HG02885 (cell line): ENCODE measurements around the gene ZNF562.
"Not testable (repeated sequence)": the region's sequence is repeated elsewhere in the genome, so short reads cannot be mapped to it uniquely, and the experiment has no call there.

Experiments used
- ATAC-seq: cut with Tn5 transposase; IDR thresholded peaks from one replicate; pipeline ENCODE4 v1.9.1; 2021; ENCODE audit warnings: mild to moderate bottlenecking; ENCODE audit not compliant: unreplicated experiment, poor library complexity

The ZNF562 gene

DNA sequence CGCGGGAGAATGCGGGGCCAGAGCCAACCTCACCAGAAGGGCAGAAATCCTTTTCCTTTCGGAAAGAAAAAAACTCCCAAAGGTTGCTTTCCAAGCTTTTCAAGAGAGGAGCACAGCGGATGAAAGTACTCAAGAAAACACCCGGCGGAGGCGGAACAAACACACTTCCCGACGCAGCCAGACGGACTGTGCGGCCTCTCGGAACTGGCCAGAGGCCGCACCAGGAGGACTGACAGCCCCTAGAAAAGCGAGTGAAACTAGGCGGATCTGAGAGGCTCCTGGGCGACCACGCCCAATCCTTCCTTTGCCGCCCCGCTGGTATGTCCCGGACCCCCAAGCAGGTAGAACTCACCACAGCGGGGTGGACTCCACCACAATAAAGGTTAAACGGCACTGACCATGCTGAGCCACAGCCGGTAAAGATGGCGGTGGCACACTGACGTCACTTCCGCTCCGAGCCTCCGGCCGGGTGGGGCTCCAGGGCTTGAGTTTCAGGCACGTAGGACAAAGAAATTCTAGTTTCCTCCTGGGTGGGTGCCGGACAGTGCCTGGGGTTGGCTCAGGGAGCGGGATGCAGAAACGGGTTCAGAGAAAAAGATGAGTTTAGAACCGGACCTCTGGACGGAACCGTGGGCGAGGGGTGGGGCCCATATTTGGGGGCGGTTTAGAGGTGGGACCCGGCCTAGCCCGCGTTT lies at the start of gene ZNF562:
Gene ZNF562, minus strand, starts transcription at position 438 of the 695 bp plus-strand sequence. CDS start 14,356 bp downstream, outside the sequence.
- ATAC-seq = peak; percentile 84

DNA sequence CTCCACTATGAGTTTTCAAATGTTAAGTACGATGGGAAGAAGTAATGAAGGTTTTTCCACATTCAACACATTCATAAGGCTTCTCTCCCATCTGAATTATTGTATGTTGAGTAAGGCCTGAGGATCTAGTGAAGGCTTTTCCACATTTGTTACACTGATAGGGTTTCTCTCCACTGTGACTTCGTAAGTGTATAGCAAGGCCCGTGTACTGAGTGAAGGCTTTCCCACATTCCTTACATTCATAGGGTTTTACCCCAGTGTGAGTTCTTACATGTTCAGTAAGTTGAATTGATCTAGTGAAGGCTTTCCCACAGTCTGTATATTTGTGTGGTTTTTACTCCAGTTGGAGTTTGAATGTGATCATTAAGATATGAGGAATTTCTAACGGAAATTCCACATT lies 49.3 kb upstream of the ZNF562 start:
- ATAC-seq = no peak

DNA sequence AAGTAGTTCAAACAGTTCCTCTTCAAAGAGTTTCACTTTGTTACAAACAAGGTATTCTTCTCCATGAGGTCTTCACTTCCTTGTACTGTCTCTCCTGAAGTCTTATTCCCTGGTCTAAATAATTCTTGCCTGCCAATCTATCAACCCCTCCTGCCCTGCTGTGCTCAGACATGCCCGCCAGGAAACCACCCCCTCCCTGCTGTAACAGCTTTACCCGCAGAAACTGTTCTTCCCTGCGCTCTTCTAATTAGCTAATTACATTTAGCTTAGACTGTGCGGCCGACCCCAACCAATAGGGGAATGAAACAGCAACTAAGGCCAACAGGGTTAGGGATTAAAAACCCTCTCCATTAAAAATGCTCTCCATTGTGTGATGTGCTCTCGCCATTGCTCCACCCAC lies 47.0 kb upstream of the ZNF562 start:
- ATAC-seq = no peak

DNA sequence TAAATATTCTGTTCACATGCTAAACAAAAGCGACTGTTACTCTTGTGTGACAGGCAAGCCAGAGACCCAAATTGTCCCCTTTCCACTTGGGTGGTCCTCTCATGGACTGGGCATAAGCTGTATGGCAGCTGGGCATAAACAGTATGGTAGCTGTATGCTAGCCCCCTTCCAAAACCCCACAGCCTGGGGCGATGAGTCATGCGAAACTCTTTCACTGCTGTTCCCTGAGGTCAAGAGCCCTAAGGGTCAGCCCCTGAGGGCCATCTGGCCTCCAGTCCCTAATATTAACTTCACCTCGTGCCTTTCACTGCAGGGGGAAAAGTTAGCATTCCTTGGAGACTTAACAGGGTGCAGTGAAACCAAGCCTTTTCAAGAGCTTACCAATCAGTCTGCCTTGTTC lies 45.6 kb upstream of the ZNF562 start:
- ATAC-seq = no peak

DNA sequence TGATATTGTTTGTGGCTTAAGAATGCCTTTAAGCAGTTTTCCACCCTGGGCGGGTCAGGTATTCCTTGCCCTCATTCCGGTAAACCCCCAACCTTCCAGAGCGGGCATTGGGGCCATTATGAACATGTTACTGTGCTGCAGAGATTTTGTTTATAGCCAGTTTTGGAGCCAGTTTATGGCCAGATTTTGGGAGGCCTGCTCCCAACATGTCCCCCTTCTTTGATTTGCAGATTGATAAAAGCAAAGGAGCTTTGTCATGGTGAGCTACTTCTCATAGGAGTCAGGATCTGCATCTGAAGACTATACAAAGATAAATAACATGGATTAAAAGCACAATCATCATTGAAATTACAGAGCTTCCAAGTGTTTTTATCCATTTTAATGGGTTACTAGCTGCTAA lies 36.9 kb upstream of the ZNF562 start:
- ATAC-seq = no peak

DNA sequence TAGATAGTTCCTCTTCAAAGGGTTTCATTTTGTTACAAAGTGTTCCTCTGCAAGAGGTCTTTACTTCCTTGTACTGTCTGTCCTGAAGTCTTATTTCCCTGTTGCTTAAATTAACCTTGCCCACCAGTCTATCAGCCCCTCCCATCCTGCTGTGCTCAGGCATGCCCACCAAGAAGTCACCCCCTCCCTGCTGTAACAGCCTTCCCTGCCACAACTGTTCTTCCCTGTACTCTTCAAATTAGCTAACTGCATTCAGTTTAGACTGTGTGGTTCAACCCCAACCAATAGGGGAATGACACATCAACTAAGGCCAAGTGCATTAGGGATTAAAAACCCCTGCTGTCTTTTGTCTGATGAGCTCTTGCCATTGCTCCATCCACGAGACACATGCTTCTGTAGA lies 34.4 kb upstream of the ZNF562 start:
- no peak for ATAC-seq

DNA sequence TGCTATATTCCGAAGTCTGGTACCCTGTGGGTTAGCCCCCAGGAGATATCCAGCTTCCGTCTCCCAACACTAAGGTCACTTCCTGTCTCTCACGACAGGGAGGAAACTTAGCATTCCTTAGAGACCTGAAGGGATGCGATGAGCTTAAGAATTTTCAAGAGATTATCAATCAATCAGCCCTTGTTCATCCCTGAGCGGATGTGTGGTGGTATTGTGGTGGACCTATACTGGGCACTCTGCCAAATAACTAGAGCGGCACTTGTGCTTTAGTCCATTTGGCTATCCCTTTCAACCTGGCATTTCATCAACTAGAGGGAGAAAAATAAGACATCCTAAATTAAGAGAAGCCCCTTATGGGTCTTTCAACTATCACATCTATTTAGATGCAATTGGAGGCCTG lies 30.9 kb upstream of the ZNF562 start:
- ATAC-seq = no peak

DNA sequence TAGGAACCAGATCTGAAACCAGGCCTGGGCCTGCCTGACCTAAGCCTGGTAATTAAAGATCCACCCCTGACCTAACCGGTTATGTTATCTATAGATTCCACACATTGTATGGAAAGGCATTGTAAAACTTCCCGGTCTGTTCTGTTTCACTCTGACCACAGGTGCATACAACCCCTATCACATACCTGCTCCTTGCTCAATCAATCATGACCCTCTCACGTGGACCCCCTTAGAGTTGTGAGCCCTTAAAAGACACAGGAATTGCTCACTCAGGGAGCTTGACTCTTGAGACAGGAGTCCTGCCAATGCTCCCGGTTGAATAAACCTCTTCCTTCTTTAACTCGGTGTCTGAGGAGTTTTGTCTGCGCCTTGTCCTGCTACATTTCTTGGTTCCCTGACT lies 27.3 kb upstream of the ZNF562 start:
- no peak for ATAC-seq

DNA sequence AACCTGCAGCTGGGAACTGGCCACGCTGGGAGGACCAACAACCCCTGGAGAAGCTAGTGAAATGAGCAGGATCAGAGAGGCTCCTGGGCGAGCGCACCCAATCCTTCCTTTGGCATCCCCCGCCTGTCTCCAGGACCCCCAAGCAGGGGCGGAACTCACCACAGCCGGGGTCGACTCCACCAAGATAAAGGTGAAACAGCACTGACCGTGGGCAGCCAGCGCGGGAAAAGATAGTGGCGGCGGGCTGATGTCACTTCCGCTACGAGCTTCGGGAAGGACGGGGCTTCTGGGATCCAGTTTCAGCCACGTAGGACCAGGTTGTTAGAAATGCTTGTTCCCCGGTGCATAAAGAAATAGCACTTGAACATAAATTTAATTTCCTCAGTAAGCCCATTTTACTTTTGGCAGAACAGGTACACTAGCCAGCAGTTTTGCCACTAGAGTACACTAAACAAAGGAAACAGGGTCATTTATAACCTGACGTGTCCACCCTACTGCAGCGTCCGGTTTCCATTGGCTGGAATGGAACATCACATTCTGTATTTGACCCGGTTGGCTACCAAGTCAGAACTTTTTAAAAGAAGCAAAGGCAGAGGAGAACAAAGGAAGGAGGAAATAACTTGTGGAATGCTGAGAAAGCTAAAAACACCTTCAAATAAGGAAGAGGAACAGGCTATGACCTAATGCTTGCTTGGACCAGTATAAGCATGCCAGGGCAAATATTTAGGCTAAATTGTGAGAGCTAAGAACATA lies 25.5 kb upstream of the ZNF562 start:
- ATAC-seq = no peak

DNA sequence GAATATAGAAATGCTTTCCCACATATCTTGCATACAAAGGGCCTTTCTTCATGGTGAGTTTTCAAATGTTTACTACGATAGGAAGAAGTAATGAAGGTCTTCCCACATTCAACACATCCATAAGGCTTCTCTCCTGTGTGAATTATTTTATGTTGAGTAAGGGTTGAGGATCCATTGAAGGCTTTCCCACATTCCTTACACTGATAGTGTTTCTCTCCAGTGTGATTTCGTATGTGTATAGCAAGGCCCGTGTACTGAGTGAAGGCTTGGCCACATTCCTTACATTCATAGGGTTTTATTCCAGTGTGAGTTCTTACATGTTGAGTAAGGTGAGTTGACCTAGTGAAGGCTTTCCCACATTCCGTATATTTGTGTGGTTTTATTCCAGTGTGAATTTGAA lies 15.4 kb upstream of the ZNF562 start:
- ATAC-seq = not testable (repeated sequence)

DNA sequence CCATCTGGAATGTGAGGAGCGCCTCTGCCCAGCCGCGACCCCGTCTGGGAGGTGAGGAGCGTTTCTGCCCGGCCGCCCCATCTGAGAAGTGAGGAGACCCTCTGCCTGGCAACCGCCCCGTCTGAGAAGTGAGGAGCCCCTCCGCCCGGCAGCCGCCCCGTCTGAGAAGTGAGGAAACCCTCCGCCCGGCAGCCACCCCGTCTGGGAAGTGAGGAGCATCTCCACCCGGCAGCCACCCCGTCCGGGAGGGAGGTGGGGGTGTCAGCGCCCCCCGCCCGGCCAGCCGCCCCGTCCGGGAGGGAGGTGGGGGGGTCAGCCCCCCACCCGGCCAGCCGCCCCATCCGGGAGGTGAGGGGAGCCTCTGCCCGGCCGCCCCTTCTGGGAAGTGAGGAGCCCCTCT lies 5.1 kb upstream of the ZNF562 start:
- ATAC-seq = not testable (repeated sequence)

DNA sequence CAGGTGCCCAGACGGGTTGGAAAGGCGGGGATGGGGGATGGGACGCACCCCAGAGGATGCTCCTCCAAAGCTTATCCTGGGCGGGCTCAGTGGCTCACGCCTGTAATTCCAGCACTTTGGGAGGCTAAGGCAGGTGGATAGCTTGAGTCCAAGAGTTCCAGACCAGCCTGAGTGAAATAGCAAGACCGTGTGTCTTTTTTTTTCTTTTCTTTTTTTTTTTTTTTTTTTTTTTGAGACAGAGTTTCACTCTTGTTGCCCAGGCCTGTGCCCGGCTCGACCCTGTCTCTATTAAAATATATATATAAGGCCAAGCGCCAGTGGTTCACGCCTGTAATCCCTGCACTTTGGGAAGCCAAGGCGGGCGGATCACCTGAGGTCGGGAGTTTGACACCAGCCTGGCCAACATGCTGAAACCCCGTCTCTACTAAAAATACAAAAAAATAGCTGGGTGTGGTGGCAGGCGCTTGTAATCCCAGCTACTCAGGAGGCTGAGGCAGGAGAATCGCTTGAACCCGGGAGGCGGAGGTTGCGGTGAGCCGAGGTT lies 530 bp upstream of the ZNF562 start:
- not testable (repeated sequence) for ATAC-seq

DNA sequence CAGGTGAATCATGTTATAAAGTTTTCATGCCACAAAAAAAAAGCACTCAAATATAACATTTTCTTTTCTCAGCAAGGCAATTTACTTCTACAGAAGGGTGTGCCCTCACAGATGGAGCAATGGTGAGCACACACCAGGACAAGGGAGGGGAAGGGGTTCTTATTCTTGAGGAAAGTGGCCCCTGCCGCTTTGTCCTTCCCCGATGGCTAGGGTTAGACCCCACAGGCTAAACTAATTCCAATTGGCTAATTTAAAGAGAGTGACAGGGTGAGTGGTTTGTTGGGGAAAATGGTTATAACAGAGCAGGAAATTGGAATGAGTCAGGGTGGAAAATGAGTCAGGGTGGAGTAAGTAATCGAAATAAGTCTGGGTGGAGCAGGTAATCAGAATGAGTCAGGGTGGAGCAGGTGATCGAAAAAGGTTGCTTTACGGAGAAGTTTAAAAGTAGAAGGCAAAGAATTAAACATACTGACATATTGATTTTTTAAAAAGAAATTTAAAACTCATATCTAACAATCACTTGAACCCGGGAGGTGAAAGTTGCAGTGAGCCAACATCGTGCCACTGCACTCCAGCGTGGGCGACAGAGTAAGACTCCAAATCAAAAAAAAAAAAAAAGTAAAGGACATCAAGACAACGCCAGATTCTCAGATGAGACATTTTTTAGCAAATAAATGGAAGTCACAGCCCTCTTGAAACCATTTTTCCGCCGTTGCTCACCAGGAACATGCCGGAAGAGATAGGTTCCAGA lies 813 bp downstream of the ZNF562 start:
- no peak for ATAC-seq

DNA sequence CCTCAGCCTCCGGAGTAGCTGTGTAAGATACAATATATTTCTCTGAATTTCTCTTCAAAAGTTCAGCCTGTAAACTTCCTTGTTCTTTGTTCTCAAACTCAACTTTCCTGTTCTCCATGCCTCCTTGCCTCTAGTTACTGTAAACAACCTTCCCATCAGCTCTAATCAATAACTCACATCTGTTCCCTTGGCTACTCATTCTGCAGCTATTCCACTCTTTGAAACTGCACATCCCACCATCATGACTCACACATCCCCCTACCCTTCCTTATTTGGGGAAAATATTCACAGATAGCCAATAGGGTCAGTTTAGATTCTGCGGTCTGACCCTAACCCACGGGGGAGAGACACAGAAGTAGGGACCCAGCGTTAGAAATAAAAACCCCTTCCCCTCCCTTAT lies 2.0 kb downstream of the ZNF562 start:
- ATAC-seq = no peak

DNA sequence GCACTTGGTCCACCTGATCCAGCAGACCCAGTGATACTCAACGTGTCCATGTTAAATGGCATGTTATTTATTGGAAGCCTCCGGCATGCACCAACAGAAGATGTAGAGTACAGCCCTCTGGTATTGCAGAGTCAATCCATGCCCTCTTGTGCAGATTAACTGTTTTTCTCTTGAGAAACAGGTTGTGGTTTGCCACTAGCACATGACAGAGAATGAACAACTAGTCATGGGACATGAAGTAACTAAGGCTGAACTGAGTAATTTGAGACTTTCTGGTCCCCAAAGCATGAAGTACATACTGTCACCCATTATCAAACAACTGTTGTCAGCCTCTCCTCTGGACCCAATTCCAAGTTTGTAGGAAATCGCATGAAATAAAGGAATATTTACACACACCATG lies 3.2 kb downstream of the ZNF562 start:
- no peak for ATAC-seq

DNA sequence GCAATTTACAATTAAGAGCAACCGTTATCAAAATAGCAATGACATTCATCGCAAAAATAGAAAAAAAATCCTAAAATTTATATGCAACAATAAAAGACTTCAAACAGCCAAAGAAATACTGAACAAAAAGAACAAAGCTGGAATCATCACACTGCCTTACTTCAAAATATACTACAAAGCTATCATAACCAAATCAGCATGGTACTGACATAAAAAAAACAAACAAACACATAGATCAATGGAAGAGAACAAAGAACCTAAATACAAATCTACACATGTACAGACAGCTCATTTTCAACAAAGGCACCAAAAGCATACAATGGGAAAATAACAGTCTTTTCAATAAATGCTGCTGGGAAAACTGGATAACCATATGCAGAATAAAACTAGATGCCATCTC lies 6.4 kb downstream of the ZNF562 start:
- ATAC-seq = no peak

DNA sequence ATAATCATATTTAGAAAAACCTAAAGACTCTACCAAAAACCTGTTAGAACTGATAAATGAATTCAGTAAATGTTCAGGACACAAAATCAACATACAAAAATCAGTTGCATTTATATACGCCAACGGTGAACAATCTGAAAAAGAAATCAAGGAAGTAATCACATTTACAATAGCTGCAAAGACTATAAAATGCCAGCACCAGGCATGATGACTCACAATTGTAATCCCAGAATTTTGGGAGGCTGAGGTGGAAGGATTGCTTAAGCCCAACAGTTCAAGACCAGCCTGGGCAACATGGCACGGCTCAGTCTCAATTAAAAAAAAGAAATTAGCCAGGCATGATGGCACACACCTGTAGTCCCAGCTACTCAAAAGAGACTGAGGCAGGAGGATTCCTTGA lies 7.0 kb downstream of the ZNF562 start:
- no peak for ATAC-seq

DNA sequence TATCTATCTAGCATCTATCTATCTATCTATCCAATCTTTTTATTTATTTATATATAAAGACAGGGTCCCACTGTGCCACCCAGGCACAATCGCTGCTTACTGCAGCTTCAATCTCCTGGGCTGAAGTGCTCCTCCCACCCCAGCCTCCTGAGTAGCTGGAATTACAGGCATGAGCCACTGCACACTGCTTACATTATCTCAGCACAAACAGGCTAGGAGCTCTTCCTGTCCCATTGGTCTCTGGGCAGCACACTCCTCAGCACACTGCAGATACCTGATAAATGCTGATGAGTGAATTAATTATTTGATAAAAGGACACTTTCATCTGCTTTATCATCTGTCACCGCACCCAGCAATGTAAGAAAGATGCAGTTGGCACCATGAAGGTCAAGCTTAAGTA lies 16.1 kb downstream of the ZNF562 start:
- no peak for ATAC-seq

DNA sequence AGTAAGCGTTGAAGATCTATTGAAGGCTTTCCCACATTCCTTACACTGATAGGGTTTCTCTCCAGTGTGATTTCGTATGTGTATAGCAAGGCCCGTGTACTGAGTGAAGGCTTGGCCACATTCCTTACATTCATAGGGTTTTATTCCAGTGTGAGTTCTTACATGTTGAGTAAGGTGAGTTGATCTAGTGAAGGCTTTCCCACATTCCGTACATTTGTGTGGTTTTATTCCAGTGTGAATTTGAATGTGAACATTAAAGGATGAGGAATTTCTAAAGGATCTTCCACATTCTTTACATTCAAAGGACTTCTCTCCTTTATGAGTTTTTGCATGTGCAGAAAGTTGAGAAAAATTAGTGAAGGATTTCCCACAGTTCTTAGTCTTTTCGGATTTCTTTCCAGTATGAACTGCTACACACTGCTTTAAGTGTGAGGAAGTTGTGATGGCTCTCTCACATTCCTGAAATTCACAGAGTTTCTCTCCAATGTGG lies 21.8 kb downstream of the ZNF562 start:
- ATAC-seq = not testable (repeated sequence)

DNA sequence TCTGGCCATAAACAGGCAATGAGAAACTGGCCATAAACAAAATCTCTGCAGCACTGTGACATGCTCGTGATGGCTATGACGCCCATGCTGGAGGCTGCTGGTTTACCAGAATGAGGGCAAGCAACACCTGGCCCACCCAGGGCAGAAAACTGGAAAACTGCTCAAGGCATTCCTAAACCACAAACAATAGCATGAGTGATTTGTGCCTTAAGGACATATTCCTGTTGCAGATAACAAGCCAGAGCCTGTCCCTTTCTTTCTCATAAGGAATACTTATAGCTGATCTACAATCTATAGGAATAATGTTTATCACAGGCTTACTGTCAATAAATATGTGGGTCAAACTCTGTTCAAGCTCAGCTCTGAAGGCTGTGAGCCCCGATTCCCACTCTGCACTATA lies 23.4 kb downstream of the ZNF562 start:
- not testable (repeated sequence) for ATAC-seq

DNA sequence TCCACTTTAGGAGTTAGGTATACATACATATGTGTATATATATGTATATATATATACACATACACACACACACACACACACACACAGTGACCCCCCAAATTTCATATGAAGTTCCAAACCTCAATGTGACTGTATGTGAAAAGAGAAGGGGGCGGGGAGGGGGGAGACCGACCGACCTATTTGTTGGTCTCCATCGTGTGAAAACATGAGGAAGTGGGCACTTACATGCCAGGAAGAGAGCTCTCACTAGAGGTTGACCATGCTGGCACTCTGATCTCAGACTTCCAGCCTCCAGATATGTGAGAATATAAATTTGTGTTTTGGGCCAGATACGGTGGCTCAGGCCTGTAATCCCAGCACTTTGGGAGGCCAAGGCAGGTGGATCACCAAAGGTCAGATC lies 24.6 kb downstream of the ZNF562 start:
- no peak for ATAC-seq
